Muscle of arm (tissue), 14 donors: ENCODE measurements around the gene RRBP1. TPM values are rescaled to one million over a fixed set of nuclear protein-coding genes. Genes with fewer than 3 reads are reported as not detected.

Source experiments
- DNase-seq: peaks from one replicate; pipeline ENCODE4 v3.0.0-alpha.2; 2013
- long read RNA-seq, 11 donors: transcript quantifications; one replicate each; lab custom pipeline, GENCODE V29; 2026
- polyA plus RNA-seq, 12 donors: library from polyadenylated mRNA; unstranded; fragments of 120-200 nt; gene quantifications; one replicate each; pipeline ENCODE4 v1.2.1, GENCODE V29; 2013; ENCODE audit not compliant: insufficient read length in 12 of 12

RRBP1 gene, protein sequence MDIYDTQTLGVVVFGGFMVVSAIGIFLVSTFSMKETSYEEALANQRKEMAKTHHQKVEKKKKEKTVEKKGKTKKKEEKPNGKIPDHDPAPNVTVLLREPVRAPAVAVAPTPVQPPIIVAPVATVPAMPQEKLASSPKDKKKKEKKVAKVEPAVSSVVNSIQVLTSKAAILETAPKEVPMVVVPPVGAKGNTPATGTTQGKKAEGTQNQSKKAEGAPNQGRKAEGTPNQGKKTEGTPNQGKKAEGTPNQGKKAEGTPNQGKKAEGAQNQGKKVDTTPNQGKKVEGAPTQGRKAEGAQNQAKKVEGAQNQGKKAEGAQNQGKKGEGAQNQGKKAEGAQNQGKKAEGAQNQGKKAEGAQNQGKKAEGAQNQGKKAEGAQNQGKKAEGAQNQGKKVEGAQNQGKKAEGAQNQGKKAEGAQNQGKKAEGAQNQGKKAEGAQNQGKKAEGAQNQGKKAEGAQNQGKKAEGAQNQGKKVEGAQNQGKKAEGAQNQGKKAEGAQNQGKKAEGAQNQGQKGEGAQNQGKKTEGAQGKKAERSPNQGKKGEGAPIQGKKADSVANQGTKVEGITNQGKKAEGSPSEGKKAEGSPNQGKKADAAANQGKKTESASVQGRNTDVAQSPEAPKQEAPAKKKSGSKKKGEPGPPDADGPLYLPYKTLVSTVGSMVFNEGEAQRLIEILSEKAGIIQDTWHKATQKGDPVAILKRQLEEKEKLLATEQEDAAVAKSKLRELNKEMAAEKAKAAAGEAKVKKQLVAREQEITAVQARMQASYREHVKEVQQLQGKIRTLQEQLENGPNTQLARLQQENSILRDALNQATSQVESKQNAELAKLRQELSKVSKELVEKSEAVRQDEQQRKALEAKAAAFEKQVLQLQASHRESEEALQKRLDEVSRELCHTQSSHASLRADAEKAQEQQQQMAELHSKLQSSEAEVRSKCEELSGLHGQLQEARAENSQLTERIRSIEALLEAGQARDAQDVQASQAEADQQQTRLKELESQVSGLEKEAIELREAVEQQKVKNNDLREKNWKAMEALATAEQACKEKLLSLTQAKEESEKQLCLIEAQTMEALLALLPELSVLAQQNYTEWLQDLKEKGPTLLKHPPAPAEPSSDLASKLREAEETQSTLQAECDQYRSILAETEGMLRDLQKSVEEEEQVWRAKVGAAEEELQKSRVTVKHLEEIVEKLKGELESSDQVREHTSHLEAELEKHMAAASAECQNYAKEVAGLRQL (N-terminal part only)
- 100 to 1,000 TPM in 8 of 12 donors, 10 to 100 TPM in 3, not detected in 1; 96.1 to 186 (median 114) TPM for polyA plus RNA-seq
- long read RNA-seq, donor 1, transcript RRBP1-205 (2 exons, 1,191 nt): major isoform, 92 of 232 reads
- long read RNA-seq, donor 1, partial matches to known transcripts: 131 of 232 reads
- long read RNA-seq, donor 1, other reads (novel, unspliced or antisense): 6 of 232 reads
- long read RNA-seq, donor 2, full-length matches to known transcripts: 25 of 43 reads
- long read RNA-seq, donor 2, partial matches to known transcripts: 18 of 43 reads
- long read RNA-seq, donor 2, other reads (novel, unspliced or antisense): 0 of 43 reads
- long read RNA-seq, donor 3, transcript RRBP1-205 (2 exons, 1,191 nt): major isoform, 11 of 30 reads
- long read RNA-seq, donor 3, partial matches to known transcripts: 16 of 30 reads
- long read RNA-seq, donor 3, other reads (novel, unspliced or antisense): 0 of 30 reads
- long read RNA-seq, donor 4, transcript RRBP1-205 (2 exons, 1,191 nt): major isoform, 17 of 24 reads
- long read RNA-seq, donor 4, partial matches to known transcripts: 7 of 24 reads
- long read RNA-seq, donor 4, other reads (novel, unspliced or antisense): 0 of 24 reads
- long read RNA-seq, donor 5, full-length matches to known transcripts: 25 of 55 reads
- long read RNA-seq, donor 5, partial matches to known transcripts: 30 of 55 reads
- long read RNA-seq, donor 5, other reads (novel, unspliced or antisense): 0 of 55 reads
- long read RNA-seq, donor 6, full-length matches to known transcripts: 9 of 23 reads
- long read RNA-seq, donor 6, partial matches to known transcripts: 14 of 23 reads
- long read RNA-seq, donor 6, other reads (novel, unspliced or antisense): 0 of 23 reads
- long read RNA-seq, donor 7, full-length matches to known transcripts: 19 of 41 reads
- long read RNA-seq, donor 7, partial matches to known transcripts: 22 of 41 reads
- long read RNA-seq, donor 7, other reads (novel, unspliced or antisense): 0 of 41 reads
- long read RNA-seq, donor 8, full-length matches to known transcripts: 33 of 78 reads
- long read RNA-seq, donor 8, partial matches to known transcripts: 45 of 78 reads
- long read RNA-seq, donor 8, other reads (novel, unspliced or antisense): 0 of 78 reads
- long read RNA-seq, donor 9, transcript RRBP1-205 (2 exons, 1,191 nt): major isoform, 18 of 75 reads
- long read RNA-seq, donor 9, partial matches to known transcripts: 55 of 75 reads
- long read RNA-seq, donor 9, other reads (novel, unspliced or antisense): 0 of 75 reads
- long read RNA-seq, donor 10, full-length matches to known transcripts: 27 of 62 reads
- long read RNA-seq, donor 10, partial matches to known transcripts: 35 of 62 reads
- long read RNA-seq, donor 10, other reads (novel, unspliced or antisense): 0 of 62 reads
- long read RNA-seq, donor 11, transcript RRBP1-205 (2 exons, 1,191 nt): major isoform, 25 of 66 reads
- long read RNA-seq, donor 11, partial matches to known transcripts: 39 of 66 reads
- long read RNA-seq, donor 11, other reads (novel, unspliced or antisense): 0 of 66 reads

DNA sequence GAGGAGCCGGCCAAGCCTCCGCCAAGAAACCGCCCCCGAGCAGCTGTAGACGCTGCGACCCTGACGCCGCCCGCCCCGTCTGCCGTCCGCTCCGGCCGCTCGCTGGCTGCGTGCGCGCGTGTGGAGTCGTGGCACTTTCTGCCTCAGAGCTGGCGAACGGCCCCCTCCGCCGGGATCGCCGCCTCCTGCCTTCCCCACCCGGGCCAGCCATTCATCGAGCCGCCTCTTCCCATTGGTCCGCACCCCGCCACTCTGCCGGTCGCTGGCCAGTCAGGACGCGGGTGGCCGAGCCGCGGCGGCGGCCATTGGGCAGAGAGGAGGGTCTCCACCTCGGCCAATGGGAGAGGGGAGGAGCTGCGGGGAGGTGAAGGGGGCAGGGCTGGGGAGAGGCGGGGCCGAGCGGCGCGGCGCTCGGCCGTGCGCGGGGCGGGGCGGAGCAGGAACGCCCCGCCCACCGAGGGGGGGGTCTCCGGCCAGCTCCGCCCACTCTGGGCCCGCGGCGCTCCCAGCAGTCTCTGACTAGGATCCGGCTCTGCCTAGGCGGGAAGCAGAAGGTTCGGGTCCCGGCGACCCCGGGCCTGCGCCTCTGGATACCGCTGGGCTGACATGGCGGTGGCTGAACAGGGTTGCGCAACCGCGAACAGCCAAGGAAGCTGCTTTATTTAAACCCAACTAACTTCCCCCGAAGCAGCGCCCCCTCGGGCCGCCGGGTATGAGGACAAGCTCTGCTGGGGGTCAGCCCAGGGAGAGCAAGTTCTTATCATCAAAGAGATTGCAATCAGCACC is at the start of gene RRBP1:
RRBP1 (minus strand) TSS at position 140 of the 786 bp plus-strand sequence. CDS start 21,735 bp downstream, outside the sequence.
- peak; percentile 96 for DNase-seq

DNA sequence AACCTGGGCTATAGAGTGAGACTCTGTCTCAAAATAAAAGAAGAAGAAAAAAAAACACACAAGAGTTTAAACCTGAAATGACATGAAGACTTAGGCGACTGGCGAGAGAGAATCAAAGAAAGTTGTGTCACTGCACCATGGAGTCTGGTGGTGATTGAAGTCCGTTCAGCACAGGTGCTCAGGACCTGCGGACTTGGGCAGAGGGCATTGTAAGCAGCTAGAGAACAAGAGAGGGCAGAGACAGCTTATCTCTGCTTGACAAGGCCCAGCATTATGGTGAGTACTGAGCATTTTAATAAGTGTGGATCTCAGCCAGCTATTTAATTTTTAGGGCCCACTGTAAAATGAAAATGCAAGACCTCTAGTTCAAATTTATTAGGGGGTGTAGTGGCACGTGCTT is 49.2 kb upstream of the RRBP1 start:
- no peak for DNase-seq

DNA sequence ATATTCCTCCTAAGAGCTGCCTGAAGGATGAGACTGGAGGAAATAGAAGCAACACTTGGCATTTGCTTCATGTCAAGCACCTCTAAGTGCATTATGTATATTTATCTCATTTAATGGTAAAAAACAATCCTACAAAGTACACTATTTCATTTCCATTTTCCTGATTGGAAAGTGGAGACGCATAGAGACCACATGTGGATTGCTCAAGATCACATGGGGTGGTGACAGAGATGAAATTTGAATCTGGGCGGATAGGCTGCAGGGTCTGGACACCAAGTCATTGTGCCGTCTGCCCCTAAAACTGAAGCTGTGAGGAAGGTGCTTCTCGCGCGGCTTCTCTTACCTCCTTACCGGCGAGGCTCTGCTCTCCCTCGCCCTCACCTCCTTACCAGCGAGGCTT is 48.0 kb upstream of the RRBP1 start:
- no peak for DNase-seq

DNA sequence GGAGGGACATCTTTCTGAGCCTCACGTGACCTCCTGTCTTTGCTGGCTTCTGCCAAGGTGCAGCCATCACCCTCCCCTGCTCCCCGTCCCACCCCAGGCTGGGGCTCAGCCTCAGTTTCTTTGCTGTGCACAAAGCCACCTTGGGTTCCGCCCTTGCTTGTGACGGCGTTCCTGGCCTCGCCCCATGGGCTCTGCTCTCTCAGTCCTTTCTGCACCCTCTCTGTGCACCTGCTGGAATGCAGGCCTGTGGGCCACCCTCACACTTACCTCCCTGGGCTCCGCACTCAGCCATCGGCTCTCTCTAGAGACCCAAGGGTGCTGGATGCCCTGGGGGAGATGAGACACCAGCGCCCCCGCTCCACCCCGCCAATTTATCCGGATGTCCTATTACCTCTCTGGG is 46.0 kb upstream of the RRBP1 start:
- no peak for DNase-seq

DNA sequence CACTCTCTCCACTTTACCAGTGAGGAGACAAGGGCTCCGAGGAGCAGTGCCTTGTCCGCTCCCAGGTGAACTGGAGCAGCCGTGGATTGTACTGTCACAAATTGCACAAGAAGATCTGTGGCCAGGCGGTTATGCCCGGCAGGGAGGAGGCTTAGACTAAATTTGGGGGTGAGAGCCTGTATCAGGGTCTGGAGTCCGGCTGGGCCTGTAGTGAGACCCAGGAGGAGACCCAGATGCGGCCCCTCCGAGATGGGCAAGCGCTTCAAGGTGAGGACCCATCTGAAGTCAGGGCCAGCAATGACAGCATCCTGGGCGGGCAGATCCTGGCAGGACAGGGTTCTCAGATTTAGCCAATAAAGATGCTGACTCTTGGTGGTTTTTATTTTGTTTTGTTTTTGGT is 45.3 kb upstream of the RRBP1 start:
- no peak for DNase-seq

DNA sequence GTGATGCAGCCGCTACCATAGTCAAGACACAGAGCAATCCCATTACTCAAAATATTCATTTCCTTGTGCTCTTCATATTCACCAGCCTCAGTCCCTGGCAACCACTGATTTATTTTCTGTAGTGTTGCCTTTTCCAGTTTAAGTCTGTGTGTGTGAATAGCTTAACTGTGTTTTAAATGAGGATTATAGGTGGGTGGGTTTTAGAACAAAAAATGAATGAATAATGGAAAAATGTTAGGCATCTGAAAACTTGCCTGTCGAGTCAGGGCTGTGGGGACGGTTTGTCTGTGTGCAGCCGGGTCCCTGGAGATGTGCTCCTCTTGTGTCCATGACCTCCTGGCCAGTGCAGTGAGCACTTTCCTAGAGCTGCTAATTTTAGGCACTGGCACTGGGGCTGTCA is 44.9 kb upstream of the RRBP1 start:
- no peak for DNase-seq

DNA sequence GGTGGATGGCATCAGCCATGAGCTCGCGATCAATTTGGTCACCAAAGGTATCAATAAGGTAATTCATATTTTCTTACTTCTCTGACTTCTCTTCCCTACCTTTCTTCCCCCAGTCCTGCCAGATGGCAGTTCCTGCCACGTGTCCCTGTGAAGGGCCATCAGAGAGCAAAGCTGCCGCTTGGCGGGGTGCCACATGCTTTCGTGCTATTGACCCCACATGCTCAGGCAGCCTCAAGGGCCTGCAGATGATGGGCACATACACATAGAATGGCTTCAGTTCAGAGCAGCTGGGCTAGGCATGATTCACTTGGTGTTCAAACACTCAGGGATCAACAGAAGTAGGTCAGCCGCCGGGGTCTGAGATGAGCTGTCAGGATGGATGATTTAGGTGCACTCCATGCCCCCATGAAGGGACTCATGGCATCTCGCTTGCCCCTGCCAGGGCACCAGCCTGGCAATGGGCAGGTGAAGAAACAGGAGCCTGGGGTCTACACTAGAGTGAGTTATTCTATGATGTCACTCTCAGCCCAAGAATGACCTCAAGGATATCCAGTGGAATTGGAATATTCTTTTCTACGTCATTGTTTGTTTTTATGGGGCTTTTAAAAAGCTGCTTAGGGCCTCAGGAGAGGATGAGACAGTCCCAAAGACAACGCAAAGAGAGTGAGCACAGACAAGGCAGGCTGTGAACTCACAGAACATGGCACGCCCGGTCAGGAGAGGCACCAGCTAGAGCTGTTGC is 43.2 kb upstream of the RRBP1 start:
- DNase-seq: no peak

DNA sequence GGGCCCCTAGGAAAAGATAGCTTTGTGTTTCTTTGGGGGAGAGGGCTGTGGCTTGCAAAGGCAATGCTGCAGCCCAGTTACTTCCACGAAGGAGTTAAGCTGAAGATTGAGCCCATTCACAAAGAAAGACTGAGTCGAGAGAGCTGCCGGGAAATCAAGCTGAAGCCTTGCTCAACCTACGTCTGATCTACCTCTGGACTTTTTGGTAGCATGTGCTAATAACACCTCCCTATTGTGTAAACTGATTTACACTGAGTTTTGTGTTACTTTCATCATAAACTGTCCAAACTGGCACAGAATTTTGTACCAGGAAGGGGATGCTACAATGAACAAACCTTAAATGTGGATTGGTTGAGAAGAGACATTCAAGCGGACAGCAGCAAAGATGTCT is 41.3 kb upstream of the RRBP1 start:
- no peak for DNase-seq

DNA sequence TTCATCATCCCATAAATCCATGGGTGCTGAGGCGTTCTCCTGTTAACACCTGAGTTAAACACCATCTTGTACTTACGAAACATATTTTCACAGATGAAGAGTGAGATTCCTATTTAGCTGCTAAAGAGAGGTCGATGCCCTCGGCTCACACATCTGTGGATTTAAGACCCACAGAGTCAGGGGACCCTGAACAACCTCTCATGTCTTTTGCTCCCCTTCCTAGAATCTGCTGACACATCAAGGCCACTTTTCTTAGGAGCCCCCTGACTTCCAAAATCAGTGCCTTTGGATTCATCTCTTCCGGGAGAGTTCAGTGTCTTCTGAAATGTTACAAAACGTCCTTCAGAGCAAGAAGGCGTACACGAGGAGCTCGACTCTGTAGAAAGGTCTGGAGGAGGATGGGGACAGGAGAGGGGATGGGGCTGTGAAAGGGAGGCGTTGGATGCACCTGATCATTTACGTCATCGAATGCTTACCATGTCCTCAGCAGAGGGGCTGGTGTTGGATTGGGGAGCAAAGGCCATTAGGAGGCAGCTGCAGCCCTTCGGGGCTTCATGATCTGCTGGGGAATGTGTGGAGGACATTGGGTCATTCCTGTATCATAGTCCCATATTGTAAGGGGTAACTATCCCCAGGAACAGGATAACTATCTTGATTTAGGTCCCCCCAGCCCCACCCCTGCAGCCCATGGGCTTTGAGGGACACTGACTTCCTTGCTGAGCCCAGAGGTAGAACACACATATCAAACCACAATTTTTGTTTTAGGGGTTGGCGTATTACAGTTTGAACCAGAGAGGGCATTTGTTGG is 40.7 kb upstream of the RRBP1 start:
- no peak for DNase-seq

DNA sequence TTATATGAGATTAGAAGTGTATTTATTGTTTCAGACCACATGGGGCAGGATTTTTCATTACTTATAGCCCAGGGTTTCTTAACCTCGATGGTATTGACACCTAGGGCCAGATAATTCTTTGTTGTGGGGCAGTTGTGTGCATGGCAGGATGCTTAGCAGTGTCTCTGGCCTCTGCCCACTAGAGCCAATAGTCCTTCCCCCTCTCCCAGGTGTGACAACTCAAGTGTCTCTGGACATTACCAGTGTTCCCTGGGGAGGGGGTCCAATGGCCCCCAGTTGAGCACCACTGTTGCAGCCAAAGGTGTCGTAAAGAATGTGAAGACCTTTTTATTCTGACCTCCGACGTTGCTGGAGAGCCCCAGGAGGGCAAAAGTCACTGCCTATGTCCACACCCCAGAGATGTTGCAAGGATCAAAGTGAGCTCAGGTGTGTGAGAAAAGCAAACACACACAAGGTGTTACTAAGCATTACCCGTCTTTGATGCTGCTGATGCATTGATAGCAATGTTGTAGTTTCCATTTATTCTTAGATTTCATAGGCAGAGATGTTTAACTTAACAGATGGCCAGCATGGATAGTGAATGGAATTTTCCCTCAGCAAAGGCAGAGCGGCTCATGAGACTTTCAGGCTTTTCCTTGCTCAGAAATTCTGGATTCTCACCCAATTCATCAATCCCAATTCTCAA is 39.9 kb upstream of the RRBP1 start:
- no peak for DNase-seq

DNA sequence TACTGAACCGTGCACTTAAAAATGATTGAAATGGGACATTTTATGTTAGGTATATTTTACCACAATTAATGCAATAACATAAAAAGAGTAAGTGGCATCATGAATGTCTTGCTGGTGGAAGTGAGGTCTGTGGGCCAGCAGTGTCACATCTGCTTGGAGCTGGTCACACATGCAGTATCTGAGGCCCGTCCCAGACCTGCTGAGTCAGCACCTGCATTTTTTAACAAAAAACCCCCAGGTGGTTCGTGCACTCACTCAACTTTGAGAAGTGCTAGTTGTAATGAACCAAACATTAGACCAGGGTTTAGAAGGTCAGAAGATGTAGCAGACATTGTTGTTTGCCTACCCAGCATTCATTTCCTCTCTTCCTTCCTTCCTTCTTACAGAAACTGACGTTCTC is 38.7 kb upstream of the RRBP1 start:
- DNase-seq: no peak

DNA sequence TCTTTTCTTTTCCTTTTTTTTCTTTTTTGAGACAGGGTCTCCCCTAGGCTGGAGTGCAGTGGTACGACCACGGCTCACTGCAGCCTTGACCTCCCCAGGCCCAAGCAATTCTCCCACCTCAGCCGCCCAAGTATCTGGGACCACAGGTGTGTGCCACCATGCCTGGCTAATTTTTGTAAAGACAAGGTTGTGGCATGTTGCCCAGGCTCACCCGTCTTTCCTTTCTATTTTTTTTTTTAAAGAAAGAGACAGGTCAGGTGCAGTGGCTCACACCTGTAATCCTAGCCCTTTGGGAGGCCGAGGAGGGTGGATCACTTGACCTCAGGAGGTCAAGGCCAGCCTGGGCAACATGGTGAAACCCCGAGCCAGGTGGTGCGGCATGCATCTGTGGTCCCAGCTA is 34.3 kb upstream of the RRBP1 start:
- DNase-seq: no peak

DNA sequence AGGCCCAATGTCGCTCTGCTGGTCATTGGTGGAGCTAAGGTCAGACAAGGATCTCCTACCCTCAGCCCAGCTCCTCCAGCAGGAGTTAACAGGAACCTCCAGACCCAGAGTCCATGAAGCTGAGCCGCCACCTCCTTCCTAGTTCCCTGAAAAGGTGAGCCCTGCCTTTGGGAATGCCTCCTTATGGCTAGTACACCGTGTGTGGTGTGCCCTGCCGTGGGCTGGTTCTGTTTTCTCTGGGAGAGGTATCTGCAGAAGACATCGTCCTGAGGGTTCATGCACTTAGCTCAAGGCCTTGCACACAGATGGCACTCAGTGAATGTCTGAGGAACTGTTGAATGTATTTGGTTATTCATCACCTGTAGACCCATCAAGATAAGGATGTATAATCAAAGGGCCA is 33.0 kb upstream of the RRBP1 start:
- DNase-seq: no peak

DNA sequence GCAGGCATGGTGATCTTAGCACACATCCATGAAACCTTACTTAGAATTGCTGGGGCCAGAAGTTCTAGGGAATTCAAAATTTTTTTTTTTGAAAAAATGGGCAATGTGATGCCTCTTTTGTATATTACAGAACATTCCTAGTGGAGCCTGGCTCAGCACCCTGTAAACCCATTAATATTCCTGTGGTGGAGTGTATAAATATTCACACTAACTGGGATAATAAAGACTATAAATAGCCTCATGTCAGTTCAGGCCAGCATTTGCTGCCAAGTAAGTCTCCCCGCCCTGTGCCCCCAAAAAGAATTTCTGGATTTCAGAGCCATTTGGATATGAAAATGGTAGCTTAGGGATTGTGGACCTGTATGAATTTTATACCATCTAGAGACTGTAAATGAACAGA is 32.6 kb upstream of the RRBP1 start:
- no peak for DNase-seq

DNA sequence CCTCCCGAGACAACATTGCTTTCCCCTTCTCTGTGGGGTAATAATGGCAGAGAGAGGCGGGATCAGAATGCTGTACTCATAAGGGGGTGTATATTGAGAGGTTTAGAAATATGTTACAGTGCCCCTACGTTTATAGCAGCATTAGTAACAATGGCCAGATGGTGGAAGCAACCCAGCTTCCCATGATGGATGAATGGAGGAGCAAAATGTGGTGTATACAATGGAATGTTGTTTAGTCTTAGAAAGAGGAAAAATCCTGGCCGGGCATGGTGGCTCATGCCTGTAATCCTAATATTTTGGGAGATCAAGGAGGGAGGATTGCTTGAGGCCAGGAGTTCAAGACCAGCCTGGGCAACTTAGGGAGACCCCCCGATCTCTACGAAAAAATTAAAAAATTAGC is 30.7 kb upstream of the RRBP1 start:
- no peak for DNase-seq

DNA sequence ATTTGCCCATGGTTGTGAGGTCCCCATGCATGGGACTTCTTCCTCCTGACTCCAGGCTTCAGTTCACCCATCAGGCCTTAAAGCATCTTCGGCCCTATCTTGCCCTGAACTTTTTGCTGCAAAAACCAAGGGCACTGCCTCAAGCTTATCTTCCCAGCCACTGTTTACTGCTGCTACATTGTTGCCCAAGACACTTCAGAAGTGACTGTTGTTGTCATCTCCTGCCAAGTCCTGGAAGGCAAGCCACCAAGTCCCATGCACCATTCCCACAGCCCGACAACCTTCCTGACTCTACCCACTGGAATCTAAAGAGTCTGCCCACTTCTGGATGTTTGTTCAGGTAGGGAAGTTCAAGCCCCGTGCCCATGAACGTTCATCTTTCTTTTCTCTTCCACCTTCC is 30.2 kb upstream of the RRBP1 start:
- DNase-seq: no peak
